Measurements from ENCODE around the gene LETM1.

Gene LETM1

GRCh38 chr4:1901127-1901526 is 45.2 kb upstream of the LETM1 start:
- Histone ChIP-seq H3K23ac (ENCODE audit: low read depth, low read length, poor library complexity) (no peak overlapping the region), H3K9ac (ENCODE audit: low read depth, low read length, poor library complexity) (no peak overlapping the region), H3K36me3 (replicated peaks in 1 of 2; ENCODE audit: control insufficient read depth in 2 of 2, insufficient read depth in 2 of 2, low read length in 2 of 2) (peaks cover 33 to 75% of the 10 kb centered on the region in 2 donors), H3K9me3 (replicated peaks in 1 of 2; ENCODE audit: control insufficient read depth in 2 of 2, insufficient read depth in 1 of 2, low read depth in 1 of 2, low read length in 2 of 2) (peaks cover 0 to 2% of the 10 kb centered on the region in 2 donors), H3K79me1 (ENCODE audit: low read depth, low read length) (peaks cover 19% of the 10 kb centered on the region), H4K8ac (ENCODE audit: low read depth, low read length) (no peak overlapping the region), H2BK120ac (ENCODE audit: low read depth, low read length) (no peak overlapping the region), H2BK5ac (ENCODE audit: low read length) (no peak overlapping the region), H3K14ac (ENCODE audit: low read length) (no peak overlapping the region), H2AFZ (ENCODE audit: low read length) (no peak overlapping the region), H3K27me3 (ENCODE audit: control insufficient read depth in 3 of 3, insufficient read depth in 3 of 3, low read depth in 1 of 3, low read length in 3 of 3) (no peaks in the 10 kb centered on the region), H3K18ac (ENCODE audit: low read length) (no peak overlapping the region), H3K27ac (replicated peaks; ENCODE audit: low read length) (no peak overlapping the region), H3K4me2 (ENCODE audit: insufficient read depth, low read length, poor library complexity, severe bottlenecking) (no peak overlapping the region), H4K91ac (ENCODE audit: low read depth, low read length, poor library complexity) (no peak overlapping the region), H2BK15ac (ENCODE audit: low read length) (no peak overlapping the region), H2BK12ac (ENCODE audit: low read length) (no peak overlapping the region), H3K4ac (ENCODE audit: low read length) (no peak overlapping the region), H3K4me3 (ENCODE audit: low read length in 2 of 2) (no peak overlapping the region), H2AK5ac (ENCODE audit: low read depth, low read length) (no peak overlapping the region), H3K4me1 (ENCODE audit: control insufficient read depth in 2 of 2, insufficient read depth in 1 of 2, low read depth in 1 of 2, low read length in 2 of 2) (peaks cover 0 to 2% of the 10 kb centered on the region in 2 donors)
- no peak for DNase-seq (ENCODE audit: low spot score)
- WGBS, 2 donors (ENCODE audit: extremely low coverage in 2 of 2, insufficient read length in 2 of 2, insufficient replicate concordance in 1 of 2), result no CpG with 5 or more reads among the region's 6 CpGs

- no CpG with 5 or more reads among the region's 16 CpGs for WGBS, 2 donors (ENCODE audit: extremely low coverage in 2 of 2, insufficient read length in 2 of 2, insufficient replicate concordance in 1 of 2)
- Histone ChIP-seq H3K23ac (ENCODE audit: low read depth, low read length, poor library complexity) (no peak overlapping the region), H3K14ac (ENCODE audit: low read length) (no peak overlapping the region), H3K9ac (ENCODE audit: low read depth, low read length, poor library complexity) (no peak overlapping the region), H3K4ac (ENCODE audit: low read length) (no peak overlapping the region), H2BK12ac (ENCODE audit: low read length) (no peak overlapping the region), H2AK5ac (ENCODE audit: low read depth, low read length) (no peak overlapping the region), H2BK120ac (ENCODE audit: low read depth, low read length) (no peak overlapping the region), H3K4me3 (ENCODE audit: low read length in 2 of 2) (no peak overlapping the region), H2BK5ac (ENCODE audit: low read length) (no peak overlapping the region), H2BK15ac (ENCODE audit: low read length) (no peak overlapping the region), H2AFZ (ENCODE audit: low read length) (no peak overlapping the region), H3K4me2 (ENCODE audit: insufficient read depth, low read length, poor library complexity, severe bottlenecking) (no peak overlapping the region), H3K18ac (ENCODE audit: low read length) (no peak overlapping the region), H4K8ac (ENCODE audit: low read depth, low read length) (no peak overlapping the region), H3K4me1 (ENCODE audit: control insufficient read depth in 2 of 2, insufficient read depth in 1 of 2, low read depth in 1 of 2, low read length in 2 of 2) (peaks cover 0 to 2% of the 10 kb centered on the region in 2 donors), H3K27me3 (ENCODE audit: control insufficient read depth in 3 of 3, insufficient read depth in 3 of 3, low read depth in 1 of 3, low read length in 3 of 3) (no peaks in the 10 kb centered on the region), H3K79me1 (ENCODE audit: low read depth, low read length) (peaks cover 19% of the 10 kb centered on the region), H3K27ac (replicated peaks; ENCODE audit: low read length) (no peak overlapping the region), H3K9me3 (replicated peaks in 1 of 2; ENCODE audit: control insufficient read depth in 2 of 2, insufficient read depth in 1 of 2, low read depth in 1 of 2, low read length in 2 of 2) (peaks cover 0 to 2% of the 10 kb centered on the region in 2 donors), H4K91ac (ENCODE audit: low read depth, low read length, poor library complexity) (no peak overlapping the region), H3K36me3 (replicated peaks in 1 of 2; ENCODE audit: control insufficient read depth in 2 of 2, insufficient read depth in 2 of 2, low read length in 2 of 2) (peaks cover 31 to 73% of the 10 kb centered on the region in 2 donors)
- DNase-seq (ENCODE audit: low spot score), result no peak
These were observed 44.7 kb upstream of the LETM1 start for GRCh38 chr4:1900624-1901023.

- Histone ChIP-seq H3K36me3 (replicated peaks in 1 of 2; ENCODE audit: control insufficient read depth in 2 of 2, insufficient read depth in 2 of 2, low read length in 2 of 2) (peaks cover 25 to 73% of the 10 kb centered on the region in 2 donors), H3K23ac (ENCODE audit: low read depth, low read length, poor library complexity) (no peak overlapping the region), H3K4me1 (ENCODE audit: control insufficient read depth in 2 of 2, insufficient read depth in 1 of 2, low read depth in 1 of 2, low read length in 2 of 2) (peaks cover 0 to 2% of the 10 kb centered on the region in 2 donors), H2AK5ac (ENCODE audit: low read depth, low read length) (no peak overlapping the region), H4K8ac (ENCODE audit: low read depth, low read length) (no peak overlapping the region), H3K4me3 (ENCODE audit: low read length in 2 of 2) (no peak overlapping the region), H3K14ac (ENCODE audit: low read length) (no peak overlapping the region), H4K91ac (ENCODE audit: low read depth, low read length, poor library complexity) (no peak overlapping the region), H2AFZ (ENCODE audit: low read length) (no peak overlapping the region), H2BK15ac (ENCODE audit: low read length) (no peak overlapping the region), H3K4ac (ENCODE audit: low read length) (no peak overlapping the region), H3K4me2 (ENCODE audit: insufficient read depth, low read length, poor library complexity, severe bottlenecking) (no peak overlapping the region), H3K27me3 (ENCODE audit: control insufficient read depth in 3 of 3, insufficient read depth in 3 of 3, low read depth in 1 of 3, low read length in 3 of 3) (no peaks in the 10 kb centered on the region), H3K79me1 (ENCODE audit: low read depth, low read length) (peaks cover 16% of the 10 kb centered on the region), H2BK12ac (ENCODE audit: low read length) (no peak overlapping the region), H3K27ac (replicated peaks; ENCODE audit: low read length) (no peak overlapping the region), H3K9ac (ENCODE audit: low read depth, low read length, poor library complexity) (no peak overlapping the region), H2BK120ac (ENCODE audit: low read depth, low read length) (no peak overlapping the region), H3K9me3 (replicated peaks in 1 of 2; ENCODE audit: control insufficient read depth in 2 of 2, insufficient read depth in 1 of 2, low read depth in 1 of 2, low read length in 2 of 2) (peaks cover 0 to 2% of the 10 kb centered on the region in 2 donors), H3K18ac (ENCODE audit: low read length) (no peak overlapping the region), H2BK5ac (ENCODE audit: low read length) (no peak overlapping the region)
- DNase-seq (ENCODE audit: low spot score), result no peak
These were observed 44.1 kb upstream of the LETM1 start for GRCh38 chr4:1900087-1900433.

- H3K79me1 ChIP-seq (ENCODE audit: low read depth, low read length), result peaks cover 16% of the 10 kb centered on the region
- no peak overlapping the region for H2AK5ac ChIP-seq (ENCODE audit: low read depth, low read length)
- no peak overlapping the region for H3K23ac ChIP-seq (ENCODE audit: low read depth, low read length, poor library complexity)
- WGBS, 2 donors (ENCODE audit: extremely low coverage in 2 of 2, insufficient read length in 2 of 2, insufficient replicate concordance in 1 of 2), result no CpG with 5 or more reads among the region's 15 CpGs
- H3K9ac ChIP-seq (ENCODE audit: low read depth, low read length, poor library complexity), result no peak overlapping the region
- no peak overlapping the region for H2BK15ac ChIP-seq (ENCODE audit: low read length)
- peaks cover 25 to 73% of the 10 kb centered on the region in 2 donors for H3K36me3 ChIP-seq (replicated peaks in 1 of 2; ENCODE audit: control insufficient read depth in 2 of 2, insufficient read depth in 2 of 2, low read length in 2 of 2)
- peak; percentile 74 for DNase-seq (ENCODE audit: low spot score)
- H2BK12ac ChIP-seq (ENCODE audit: low read length), result no peak overlapping the region
- H3K14ac ChIP-seq (ENCODE audit: low read length), result no peak overlapping the region
- no peak overlapping the region for H3K18ac ChIP-seq (ENCODE audit: low read length)
- no peak overlapping the region for H3K4me3 ChIP-seq (ENCODE audit: low read length in 2 of 2)
- no peak overlapping the region for H3K4me2 ChIP-seq (ENCODE audit: insufficient read depth, low read length, poor library complexity, severe bottlenecking)
- H3K27ac ChIP-seq (replicated peaks; ENCODE audit: low read length), result no peak overlapping the region
- H3K27me3 ChIP-seq (ENCODE audit: control insufficient read depth in 3 of 3, insufficient read depth in 3 of 3, low read depth in 1 of 3, low read length in 3 of 3), result no peaks in the 10 kb centered on the region
- H4K8ac ChIP-seq (ENCODE audit: low read depth, low read length), result no peak overlapping the region
- no peak overlapping the region for H3K4ac ChIP-seq (ENCODE audit: low read length)
- peaks cover 0 to 2% of the 10 kb centered on the region in 2 donors for H3K4me1 ChIP-seq (ENCODE audit: control insufficient read depth in 2 of 2, insufficient read depth in 1 of 2, low read depth in 1 of 2, low read length in 2 of 2)
- H4K91ac ChIP-seq (ENCODE audit: low read depth, low read length, poor library complexity), result no peak overlapping the region
- no peak overlapping the region for H2BK5ac ChIP-seq (ENCODE audit: low read length)
- H2BK120ac ChIP-seq (ENCODE audit: low read depth, low read length), result no peak overlapping the region
- H3K9me3 ChIP-seq (replicated peaks in 1 of 2; ENCODE audit: control insufficient read depth in 2 of 2, insufficient read depth in 1 of 2, low read depth in 1 of 2, low read length in 2 of 2), result peaks cover 0 to 2% of the 10 kb centered on the region in 2 donors
- no peak overlapping the region for H2AFZ ChIP-seq (ENCODE audit: low read length)
These were observed 43.5 kb upstream of the LETM1 start for GRCh38 chr4:1899149-1900086.

All from neuronal stem cell (in vitro differentiated cells).